Colonic mucosa (tissue), 4 donors: ENCODE results near the gene EML1. TPM values are rescaled to one million over a fixed set of nuclear protein-coding genes. Genes with fewer than 3 reads are reported as not detected.
A peak's percentile ranks its signal among the peaks of the same experiment; 100 is the strongest.

Source experiments
- DNase-seq: peaks from one replicate; pipeline ENCODE4 v3.0.0-alpha.2; 2020
- H3K27ac ChIP-seq: fragments of 200-600 bp; one replicate; pipeline ENCODE4 v1.8.0; 2021
- H3K27me3 ChIP-seq: fragments of 200-600 bp; one replicate; pipeline ENCODE4 v1.8.0; 2021
- H3K36me3 ChIP-seq: fragments of 200-600 bp; one replicate; pipeline ENCODE4 v1.8.0; 2021
- H3K4me1 ChIP-seq: fragments of 200-600 bp; one replicate; pipeline ENCODE4 v1.8.0; 2021; ENCODE audit warnings: mild to moderate bottlenecking
- H3K4me3 ChIP-seq: fragments of 200-600 bp; one replicate; pipeline ENCODE4 v1.8.0; 2021
- H3K9ac ChIP-seq, 2 donors: one replicate each; pipeline ENCODE4 v1.7.0; 2013; ENCODE audit warnings: control low read depth in 2 of 2, low read depth in 2 of 2, low read length in 2 of 2
- H3K9me3 ChIP-seq: fragments of 200-600 bp; one replicate; pipeline ENCODE4 v1.8.0; 2021
- intact Hi-C: fragments of 100-400 bp; cut with DNase I; formaldehyde crosslinking; loops from one replicate; pipeline ENCODE4 v1.14.1; 2022
- total RNA-seq, 2 donors: library from RNA; stranded (reverse); fragmentation: NEBNext Ultra II Directional in 1 of 2; extraction: Animal tissue kit (Norgen Biotek cat#: 25700) in 1 of 2; gene quantifications; one replicate each; pipeline ENCODE4 v1.2.1, GENCODE V29; 2021
- TF ChIP-seq, protein P1 (sequence below): fragments of 200-600 bp; IDR thresholded peaks from one replicate; pipeline ENCODE4 v1.8.0; 2022; ENCODE audit warnings: antibody characterized with exemption, mild to moderate bottlenecking
- donor health status: healthy.
- donor health status: DM: no; HTN: no; CAD: no.
- donor health status: DM: no; HTN: no; CAD: no.

Gene EML1
- total RNA-seq, 2 donors from 2014 or later, result 3.6 to 14.2 TPM

DNA sequence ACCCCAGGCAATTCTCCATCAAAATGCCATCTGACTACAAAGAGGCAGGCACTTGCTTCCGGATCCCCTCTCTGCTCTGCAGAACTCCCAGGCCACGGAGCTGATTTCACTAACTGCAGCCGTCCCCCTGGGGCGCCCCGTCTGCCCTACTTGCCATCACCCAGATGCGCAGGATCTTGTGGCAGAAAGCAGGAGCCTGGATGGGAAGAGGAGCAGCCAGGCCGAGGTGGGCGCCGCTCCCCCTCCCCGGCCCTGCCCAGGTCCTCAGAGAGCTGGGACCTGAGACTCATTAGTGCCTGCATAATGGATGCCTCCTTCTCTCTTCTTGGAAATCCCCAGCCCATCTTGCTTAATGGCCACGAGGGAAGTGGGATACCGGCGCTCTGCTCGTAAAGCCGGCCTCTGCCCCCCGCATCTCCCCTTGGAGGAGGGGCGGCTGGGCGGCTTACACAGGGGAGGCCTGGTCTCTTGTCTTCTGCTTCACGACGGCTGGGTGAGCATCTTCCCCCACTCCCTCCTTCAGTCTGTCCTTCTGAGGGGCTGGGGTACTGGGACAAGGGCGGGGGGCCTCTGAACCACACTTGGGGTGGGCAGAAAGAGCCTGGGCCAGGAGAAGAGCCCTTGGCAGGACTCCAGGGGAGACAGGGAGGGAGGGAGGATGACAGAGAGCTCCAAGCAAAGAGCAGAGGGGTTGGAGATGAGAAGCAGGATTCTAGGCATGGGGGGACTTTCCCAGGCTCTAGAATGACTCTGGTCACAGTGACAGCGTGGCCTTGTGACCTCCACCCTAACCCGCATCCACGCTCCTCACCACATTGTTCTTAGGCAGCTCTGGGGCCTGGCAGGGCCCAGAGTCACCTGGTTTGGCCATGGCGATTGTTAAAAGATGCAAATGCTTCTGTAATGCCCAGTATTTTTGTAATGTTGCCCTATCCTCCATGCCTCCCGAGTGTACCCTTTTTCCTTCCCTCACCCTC lies 19.4 kb upstream of the EML1 start:
- Histone ChIP-seq H3K36me3 (no peaks in the 10 kb centered on the region), H3K4me1 (no peaks in the 10 kb centered on the region), H3K27me3 (no peaks in the 10 kb centered on the region), H3K9me3 (no peaks in the 10 kb centered on the region), H3K9ac (no peak overlapping the region), H3K4me3 (no peak overlapping the region), H3K27ac (peak overlapping the region; percentile 40)
- TF ChIP-seq, protein P1, sequence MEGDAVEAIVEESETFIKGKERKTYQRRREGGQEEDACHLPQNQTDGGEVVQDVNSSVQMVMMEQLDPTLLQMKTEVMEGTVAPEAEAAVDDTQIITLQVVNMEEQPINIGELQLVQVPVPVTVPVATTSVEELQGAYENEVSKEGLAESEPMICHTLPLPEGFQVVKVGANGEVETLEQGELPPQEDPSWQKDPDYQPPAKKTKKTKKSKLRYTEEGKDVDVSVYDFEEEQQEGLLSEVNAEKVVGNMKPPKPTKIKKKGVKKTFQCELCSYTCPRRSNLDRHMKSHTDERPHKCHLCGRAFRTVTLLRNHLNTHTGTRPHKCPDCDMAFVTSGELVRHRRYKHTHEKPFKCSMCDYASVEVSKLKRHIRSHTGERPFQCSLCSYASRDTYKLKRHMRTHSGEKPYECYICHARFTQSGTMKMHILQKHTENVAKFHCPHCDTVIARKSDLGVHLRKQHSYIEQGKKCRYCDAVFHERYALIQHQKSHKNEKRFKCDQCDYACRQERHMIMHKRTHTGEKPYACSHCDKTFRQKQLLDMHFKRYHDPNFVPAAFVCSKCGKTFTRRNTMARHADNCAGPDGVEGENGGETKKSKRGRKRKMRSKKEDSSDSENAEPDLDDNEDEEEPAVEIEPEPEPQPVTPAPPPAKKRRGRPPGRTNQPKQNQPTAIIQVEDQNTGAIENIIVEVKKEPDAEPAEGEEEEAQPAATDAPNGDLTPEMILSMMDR, result no peak
- intact Hi-C loops, result no loop called here
- DNase-seq, result no peak

DNA sequence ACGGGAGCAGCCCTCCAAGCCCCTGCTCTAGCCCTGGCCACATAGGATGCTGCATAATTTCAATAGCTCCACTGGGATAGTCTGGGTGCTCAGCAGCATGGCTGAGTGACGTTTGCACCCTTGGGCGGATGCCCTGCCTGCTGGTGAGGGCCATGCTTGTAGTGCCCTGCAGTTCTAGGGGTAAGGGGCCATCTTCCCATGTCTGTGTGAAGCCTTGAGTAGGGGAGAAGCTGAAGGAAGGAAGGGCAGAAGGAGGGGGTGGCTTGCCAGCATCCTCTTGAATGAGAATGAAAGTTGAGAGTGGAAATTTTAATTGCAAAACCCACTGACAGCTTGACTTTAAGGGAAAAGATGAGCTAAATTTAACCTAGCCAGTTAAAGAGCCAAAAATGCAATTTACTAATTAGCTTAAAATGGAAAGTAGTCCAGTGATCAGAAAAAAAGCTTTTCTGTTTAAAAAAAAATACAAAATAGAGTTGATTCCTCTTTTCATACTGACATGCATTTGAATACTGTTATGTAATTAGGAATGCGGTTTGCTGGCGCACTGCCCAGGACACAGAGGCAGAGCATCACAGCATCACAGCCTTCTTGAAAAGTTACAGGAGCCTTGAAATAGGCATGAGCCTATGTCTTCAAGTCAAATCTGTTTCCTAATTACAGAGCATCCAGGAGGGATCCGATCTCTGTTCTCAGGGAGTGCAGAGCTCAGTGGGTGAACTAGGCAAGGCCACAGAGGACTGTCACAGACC lies 18.5 kb upstream of the EML1 start:
- intact Hi-C loops, result no loop called here
- Histone ChIP-seq H3K27ac (peak overlapping the region; percentile 40), H3K9ac (no peak overlapping the region), H3K9me3 (no peaks in the 10 kb centered on the region), H3K27me3 (no peaks in the 10 kb centered on the region), H3K36me3 (no peaks in the 10 kb centered on the region), H3K4me1 (no peaks in the 10 kb centered on the region), H3K4me3 (no peak overlapping the region)
- TF ChIP-seq, protein P1, result no peak
- no peak for DNase-seq

DNA sequence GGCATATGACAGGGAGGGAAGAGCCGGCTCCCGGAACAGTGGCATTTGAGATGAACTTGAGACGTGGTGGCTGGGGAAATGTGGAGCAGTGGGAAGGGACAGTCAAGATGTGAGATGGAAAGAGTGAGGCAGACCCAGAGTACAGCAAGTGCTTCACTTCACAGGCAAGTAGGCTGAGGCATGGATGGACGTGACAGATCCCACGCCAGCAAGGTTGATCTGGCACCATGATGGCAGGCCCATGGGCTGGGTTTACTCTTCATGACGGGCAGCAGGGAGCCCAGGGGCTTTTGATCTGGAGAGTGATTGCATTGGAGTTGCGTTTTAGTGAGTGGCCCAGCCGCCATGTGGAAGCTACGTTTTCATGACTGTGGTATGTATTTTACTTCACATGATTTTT lies 17.9 kb upstream of the EML1 start:
- TF ChIP-seq, protein P1, result no peak
- intact Hi-C loops, result no loop called here
- no peaks in the 10 kb centered on the region for H3K4me1 ChIP-seq
- no peak overlapping the region for H3K4me3 ChIP-seq
- no peak for DNase-seq
- H3K27me3 ChIP-seq, result no peaks in the 10 kb centered on the region
- no peaks in the 10 kb centered on the region for H3K36me3 ChIP-seq
- no peaks in the 10 kb centered on the region for H3K9me3 ChIP-seq
- H3K27ac ChIP-seq, result no peak overlapping the region
- no peak overlapping the region for H3K9ac ChIP-seq

DNA sequence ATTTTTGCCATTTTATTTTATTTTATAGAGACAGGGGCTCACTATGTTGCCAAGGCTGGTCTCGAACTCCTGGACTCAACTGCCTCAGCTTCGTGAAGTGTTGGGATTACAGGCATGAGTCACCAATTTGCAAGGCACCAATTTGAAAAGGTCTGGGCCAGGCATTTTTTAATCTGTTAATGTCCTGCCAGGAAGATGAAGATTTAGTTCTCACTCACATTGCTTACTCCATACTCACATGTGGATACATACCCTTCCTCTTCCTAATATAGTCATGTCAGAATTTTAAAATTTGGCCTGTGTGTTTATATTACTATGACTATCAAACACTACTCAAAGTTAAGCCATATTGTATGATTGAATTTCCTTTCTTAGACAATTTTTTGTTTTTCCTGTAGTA lies 15.3 kb upstream of the EML1 start:
- no peaks in the 10 kb centered on the region for H3K27me3 ChIP-seq
- intact Hi-C loops, result no loop called here
- TF ChIP-seq, protein P1, result no peak
- no peak overlapping the region for H3K9ac ChIP-seq
- no peak for DNase-seq
- no peak overlapping the region for H3K27ac ChIP-seq
- no peak overlapping the region for H3K4me3 ChIP-seq
- no peaks in the 10 kb centered on the region for H3K4me1 ChIP-seq
- no peaks in the 10 kb centered on the region for H3K36me3 ChIP-seq
- no peaks in the 10 kb centered on the region for H3K9me3 ChIP-seq

DNA sequence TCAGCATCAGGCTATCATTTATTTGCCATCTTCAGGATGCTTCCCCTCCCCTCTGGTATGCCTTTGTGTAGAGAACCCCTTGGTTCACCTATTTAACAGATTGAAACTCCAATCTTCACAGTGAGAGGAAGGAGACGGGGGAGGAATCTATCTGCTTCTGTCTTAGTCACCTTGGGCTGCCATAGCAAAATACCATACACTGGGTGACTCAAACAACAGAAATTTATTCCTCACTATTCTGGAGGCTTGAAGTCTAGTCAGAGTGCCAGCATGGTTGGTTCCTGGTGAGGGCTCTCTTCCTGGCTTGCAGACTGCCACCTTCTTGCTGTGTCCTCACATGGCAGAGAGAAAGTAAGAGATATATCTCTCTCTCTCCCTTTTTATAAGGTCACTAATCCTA lies 13.5 kb upstream of the EML1 start:
- no peaks in the 10 kb centered on the region for H3K27me3 ChIP-seq
- no peak overlapping the region for H3K27ac ChIP-seq
- intact Hi-C loops, result no loop called here
- no peak for DNase-seq
- TF ChIP-seq, protein P1, result no peak
- no peaks in the 10 kb centered on the region for H3K9me3 ChIP-seq
- H3K4me1 ChIP-seq, result no peaks in the 10 kb centered on the region
- H3K36me3 ChIP-seq, result no peaks in the 10 kb centered on the region
- no peak overlapping the region for H3K9ac ChIP-seq
- H3K4me3 ChIP-seq, result no peak overlapping the region
